C4-2B (cell line): ENCODE data around the gene ZDHHC14.
"Not testable (repeated sequence)": the region's sequence is repeated elsewhere in the genome, so short reads cannot be mapped to it uniquely, and the experiment has no call there.

Experiments used
- H3K27ac ChIP-seq: fragments of 450-650 bp; 2 replicates; pipeline ENCODE4 v1.5.1; 2017
- CTCF ChIP-seq: fragments of 450-650 bp; conservative IDR thresholded peaks from 2 replicates; pipeline ENCODE4 v1.5.1; 2017; ENCODE audit warnings: mild to moderate bottlenecking
- ZFX ChIP-seq: fragments of 450-650 bp; IDR thresholded peaks from 2 replicates; pipeline ENCODE4 v1.6.1; 2017

The ZDHHC14 gene

GRCh38 chr6:157556144-157556645 is 175.2 kb downstream of the ZDHHC14 start:
- peak overlapping the region; percentile 24 for H3K27ac ChIP-seq
- TF ChIP-seq ZFX (no peak), CTCF (no peak)

- peak overlapping the region; percentile 24 for H3K27ac ChIP-seq
- TF ChIP-seq CTCF (no peak), ZFX (no peak)
Observed at GRCh38 chr6:157556671-157557430, 175.9 kb downstream of the ZDHHC14 start.

GRCh38 chr6:157557559-157557958 is 176.6 kb downstream of the ZDHHC14 start:
- no peak for TF ChIP-seq ZFX
- no peak for TF ChIP-seq CTCF
- H3K27ac ChIP-seq: no peak overlapping the region

GRCh38 chr6:157558049-157558448 is 177.1 kb downstream of the ZDHHC14 start:
- TF ChIP-seq ZFX (no peak), CTCF (no peak)
- H3K27ac ChIP-seq: no peak overlapping the region

GRCh38 chr6:157558487-157559200 is 177.7 kb downstream of the ZDHHC14 start:
- TF ChIP-seq ZFX: no peak
- TF ChIP-seq CTCF: no peak
- H3K27ac ChIP-seq: no peak overlapping the region

GRCh38 chr6:157559201-157559756 is 178.3 kb downstream of the ZDHHC14 start:
- TF ChIP-seq ZFX (no peak), CTCF (no peak)
- H3K27ac ChIP-seq: no peak overlapping the region

- not testable (repeated sequence) for H3K27ac ChIP-seq
Observed at GRCh38 chr6:157560063-157560462, 179.1 kb downstream of the ZDHHC14 start.
